ENCODE data around the gene DDX59.

DNA sequence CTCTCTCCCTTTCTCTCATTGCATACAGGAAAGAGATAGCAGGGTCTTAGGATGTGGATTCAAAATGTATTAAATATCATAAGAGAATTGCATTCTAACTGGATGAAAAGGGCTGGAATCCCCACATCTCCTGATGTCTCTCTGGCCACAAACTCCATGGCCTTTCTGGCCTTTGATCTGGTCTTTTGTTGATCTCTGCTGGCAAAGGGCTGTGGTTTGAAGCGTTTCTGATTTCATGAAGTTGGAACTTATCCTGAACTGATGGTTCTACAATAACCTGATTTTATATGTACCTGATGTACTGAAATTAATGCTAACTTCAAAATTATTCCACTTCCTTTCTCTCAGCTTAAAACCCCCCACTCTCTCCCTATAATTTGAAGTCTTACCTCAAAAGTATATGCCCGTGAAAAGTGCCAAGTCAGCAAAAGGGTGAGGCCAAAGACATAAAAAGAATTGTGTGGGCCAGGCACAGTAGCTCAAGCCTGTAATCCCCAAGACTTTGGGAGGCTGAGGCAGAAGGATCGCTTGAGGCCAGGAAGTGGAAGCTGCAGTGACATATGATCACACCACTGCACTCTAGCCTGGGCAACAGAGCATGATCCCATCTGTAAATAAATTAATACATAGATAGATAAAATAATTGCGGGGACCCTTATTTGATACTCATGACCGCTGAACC is 42.7 kb downstream of the DDX59 start:
- TF ChIP-seq YY1 (IDR thresholded peaks at IDR 0.05; ENCODE audit: insufficient read depth, insufficient read length) (no peak), ZNF274 (IDR thresholded peaks at IDR 0.05; ENCODE audit: low read depth, low read length) (no peak), SUZ12 (IDR thresholded peaks at IDR 0.05; ENCODE audit: extremely low read depth, insufficient read depth, insufficient read length) (no peak)
